GM18505 (cell line): ENCODE measurements around the gene ZNF136.

Experiments used
- ATAC-seq: cut with Tn5 transposase; IDR thresholded peaks from one replicate; pipeline ENCODE4 v1.9.1; 2021; ENCODE audit not compliant: unreplicated experiment
- POLR2A ChIP-seq: IDR thresholded peaks from 4 replicates; pipeline ENCODE4 v1.6.1; 2011; ENCODE audit warnings: borderline replicate concordance; ENCODE audit not compliant: insufficient read depth, insufficient read length; ENCODE audit errors: extremely low read depth

The ZNF136 gene

GRCh38 chr19:12205296-12205695 is 42.4 kb downstream of the ZNF136 start:
- ATAC-seq, result no peak
- no peak for TF ChIP-seq POLR2A

GRCh38 chr19:12208221-12208620 is 45.3 kb downstream of the ZNF136 start:
- no peak for ATAC-seq
- no peak for TF ChIP-seq POLR2A

- ATAC-seq, result no peak
- no peak for TF ChIP-seq POLR2A
Measured at GRCh38 chr19:12217332-12217731, 54.4 kb downstream of the ZNF136 start.

- ATAC-seq, result no peak
- no peak for TF ChIP-seq POLR2A
Measured at GRCh38 chr19:12222980-12223630, 60.2 kb downstream of the ZNF136 start.

GRCh38 chr19:12224676-12225075 is 61.8 kb downstream of the ZNF136 start:
- ATAC-seq, result no peak
- TF ChIP-seq POLR2A, result no peak

DNA sequence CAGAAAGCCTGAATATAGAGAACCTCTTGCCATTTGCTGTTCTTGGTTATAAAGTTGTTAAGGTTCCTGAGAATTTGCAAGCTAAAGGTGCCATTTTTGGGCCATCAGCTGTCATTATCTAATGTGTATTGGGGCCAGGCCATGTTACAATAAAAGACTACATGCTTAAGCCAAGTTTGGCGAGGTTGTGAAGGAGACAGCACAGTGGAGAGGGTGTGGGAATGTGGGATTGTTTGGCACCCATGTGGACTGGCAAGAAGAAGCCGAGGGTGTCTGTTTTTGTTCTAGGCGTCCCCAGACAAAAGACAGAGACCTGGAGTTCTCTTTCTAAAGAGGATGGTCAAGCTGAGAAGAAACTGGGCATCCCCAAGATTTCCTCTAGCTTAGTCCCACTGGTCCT is 67.1 kb downstream of the ZNF136 start:
- no peak for ATAC-seq
- no peak for TF ChIP-seq POLR2A

DNA sequence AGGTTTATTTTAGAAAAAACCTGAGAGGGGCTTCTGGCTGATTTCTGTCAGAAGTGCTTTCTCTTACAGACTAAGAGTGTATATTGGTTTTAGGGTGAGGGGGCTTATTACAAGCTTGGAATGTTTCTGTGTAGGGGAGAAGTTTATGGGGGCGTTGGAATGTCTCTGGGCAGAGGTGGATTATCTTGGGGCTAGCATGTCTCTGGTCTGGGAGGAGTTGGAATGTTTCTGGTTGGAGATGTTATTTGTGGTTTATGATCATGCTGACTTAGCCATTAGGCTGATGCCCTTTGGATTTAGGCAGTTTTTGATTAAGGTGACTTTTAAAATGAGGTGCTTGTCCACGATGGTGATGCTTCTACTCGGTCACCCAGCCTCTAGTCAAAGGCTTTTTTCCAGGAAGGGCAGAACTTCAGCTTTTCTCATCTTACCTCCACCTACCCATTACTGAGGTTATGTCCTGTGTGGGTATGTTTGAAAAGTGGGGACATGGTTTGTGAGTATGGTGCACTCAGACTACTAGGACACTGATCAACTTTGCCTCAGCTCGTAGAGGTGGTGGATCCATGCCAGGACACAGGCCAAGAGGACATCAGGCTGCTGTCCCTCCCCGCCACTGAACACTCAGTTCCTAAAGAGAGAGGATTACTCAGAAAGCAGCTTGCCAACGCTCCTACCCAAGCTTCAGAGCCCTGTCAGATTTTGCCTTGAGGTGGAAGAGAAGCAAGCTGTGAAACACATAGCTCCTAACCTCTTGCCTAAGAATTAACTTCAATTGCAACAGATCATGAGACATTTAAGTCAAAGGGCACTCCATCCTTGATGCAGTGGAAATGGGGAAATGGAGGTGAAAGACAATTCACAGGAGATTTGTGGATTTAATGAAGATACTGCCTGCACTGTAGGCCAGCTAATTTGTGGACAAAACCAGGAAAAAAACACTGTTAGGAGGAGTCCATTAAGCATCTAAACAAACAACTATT is 68.1 kb downstream of the ZNF136 start:
- no peak for ATAC-seq
- TF ChIP-seq POLR2A, result no peak

DNA sequence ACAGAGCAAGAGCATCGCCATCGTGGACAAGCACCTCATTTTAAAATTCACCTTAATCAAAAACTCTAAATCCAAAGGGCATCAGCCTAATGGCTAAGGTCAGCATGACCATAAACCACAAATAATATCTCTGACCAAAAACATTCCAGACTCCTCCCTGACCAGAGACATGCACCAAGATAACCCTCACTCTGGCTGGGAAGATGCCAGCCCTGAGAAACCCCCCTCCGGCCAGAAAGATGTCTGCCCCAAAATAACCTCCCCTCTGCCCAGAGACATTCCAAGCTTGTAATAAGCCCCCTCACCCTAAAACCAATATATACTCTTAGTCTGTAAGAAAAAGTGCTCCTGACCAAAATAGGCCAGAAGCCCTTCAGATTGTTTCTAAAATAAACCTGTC is 70.1 kb downstream of the ZNF136 start:
- no peak for ATAC-seq
- no peak for TF ChIP-seq POLR2A

DNA sequence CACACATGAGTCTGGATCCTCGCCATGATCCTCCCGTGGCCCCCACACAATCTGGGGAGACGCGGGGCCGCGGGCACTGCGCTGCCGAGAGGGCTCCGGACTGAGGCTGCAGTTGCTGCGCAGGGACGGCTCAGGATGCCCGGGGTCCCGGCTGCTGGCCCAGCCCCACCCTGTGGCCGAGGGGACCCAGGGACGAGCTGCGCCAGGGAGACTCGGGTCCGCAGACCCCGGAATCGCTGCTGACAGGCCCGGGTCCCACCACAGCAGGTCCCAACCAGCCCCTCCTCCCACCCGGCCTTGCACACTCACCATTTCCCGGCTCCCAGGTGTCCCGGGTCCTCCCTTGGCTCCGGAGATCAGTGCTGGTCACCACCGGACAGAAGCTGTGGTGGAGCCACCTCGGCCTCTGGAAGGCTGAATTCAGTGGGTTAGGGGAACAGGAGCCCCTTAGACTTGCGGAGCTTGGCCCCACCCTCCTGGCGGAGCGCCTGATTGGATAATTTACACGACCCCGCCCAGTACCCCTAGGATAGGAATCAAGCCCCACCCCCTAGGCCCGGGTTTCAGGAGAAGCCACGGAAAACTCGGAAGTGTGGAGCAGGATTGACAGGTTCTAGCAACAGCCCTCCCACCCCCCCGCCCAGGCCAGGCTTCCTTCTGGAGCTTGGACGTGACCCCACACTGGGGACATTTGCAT is 74.4 kb downstream of the ZNF136 start:
- no peak for ATAC-seq
- no peak for TF ChIP-seq POLR2A
